ENCODE measurements around the gene ATAD3B.

The ATAD3B gene

DNA sequence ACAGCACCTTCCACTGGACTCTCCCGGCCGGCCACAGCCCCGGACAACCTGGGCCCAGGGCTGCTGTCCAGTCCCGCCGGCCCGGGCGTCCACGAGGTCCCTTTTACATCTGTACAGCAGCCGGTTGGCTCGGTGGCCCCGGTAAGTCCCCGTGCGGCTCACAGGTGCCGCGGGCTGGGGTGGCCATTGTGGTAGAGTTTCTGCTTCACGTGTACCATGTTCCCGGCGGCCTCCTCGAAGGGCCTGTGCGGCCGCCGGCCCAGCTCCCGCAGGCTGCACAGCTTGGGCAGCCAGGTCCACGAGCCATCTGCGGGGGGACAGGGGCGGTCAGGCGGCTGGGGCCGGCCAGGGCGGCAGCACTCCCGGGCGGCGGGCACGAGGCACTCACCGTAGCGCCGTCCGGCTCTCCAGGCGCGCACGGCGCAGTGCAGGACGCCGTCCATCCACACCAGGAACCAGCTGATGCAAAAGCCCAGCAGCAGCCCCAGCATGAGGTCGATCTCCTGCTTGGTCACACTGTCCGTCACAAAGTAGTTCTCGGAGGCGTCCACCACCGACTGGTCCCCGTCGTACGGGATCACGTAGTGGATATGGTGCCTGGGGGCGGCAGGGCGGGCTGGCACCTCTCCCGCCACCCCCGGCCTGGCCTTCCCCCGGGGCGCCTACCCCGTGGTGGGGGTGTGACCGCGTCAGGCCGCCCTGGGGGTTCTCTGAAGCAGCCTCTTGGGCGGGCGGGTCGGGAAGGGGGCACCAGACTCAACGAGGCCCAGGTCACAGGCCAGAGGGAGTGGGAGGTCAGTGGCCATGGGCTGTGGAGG lies 63.8 kb downstream of the ATAD3B start:
- DNase-seq (ENCODE audit: low spot score), result no peak

GRCh38 chr1:1536019-1536937 lies 64.7 kb downstream of the ATAD3B start:
- no peak for DNase-seq (ENCODE audit: low spot score)

DNA sequence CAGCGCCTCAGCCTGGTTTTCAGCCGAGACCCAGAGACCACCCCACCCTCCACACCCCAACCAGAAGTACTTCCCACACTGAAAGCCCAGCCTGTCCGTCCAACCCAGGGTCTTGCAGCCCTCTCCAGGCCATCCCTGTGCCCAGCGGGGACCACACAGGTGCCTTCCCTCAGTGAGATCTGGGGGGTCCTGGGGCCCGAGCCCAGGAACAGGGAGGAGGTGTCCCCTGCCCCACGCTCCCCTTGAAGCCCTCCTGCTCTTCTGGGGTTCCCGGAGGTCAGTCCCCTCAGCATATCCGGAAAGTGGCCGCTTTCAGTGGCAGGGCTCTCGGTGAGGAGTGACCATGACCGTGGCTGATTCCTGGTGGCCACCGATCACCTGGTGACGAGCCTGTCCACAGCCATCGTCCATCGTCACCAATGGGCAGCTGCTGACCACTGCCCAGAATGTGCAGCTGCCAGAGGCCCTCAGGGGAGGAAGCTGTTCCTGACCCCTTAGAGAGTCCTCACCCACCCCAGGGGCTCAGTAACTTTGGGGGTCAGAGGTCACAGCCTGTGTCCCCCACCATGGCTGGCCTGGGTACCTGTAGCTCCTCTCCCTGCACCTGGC lies 65.5 kb downstream of the ATAD3B start:
- no peak for DNase-seq (ENCODE audit: low spot score)

DNA sequence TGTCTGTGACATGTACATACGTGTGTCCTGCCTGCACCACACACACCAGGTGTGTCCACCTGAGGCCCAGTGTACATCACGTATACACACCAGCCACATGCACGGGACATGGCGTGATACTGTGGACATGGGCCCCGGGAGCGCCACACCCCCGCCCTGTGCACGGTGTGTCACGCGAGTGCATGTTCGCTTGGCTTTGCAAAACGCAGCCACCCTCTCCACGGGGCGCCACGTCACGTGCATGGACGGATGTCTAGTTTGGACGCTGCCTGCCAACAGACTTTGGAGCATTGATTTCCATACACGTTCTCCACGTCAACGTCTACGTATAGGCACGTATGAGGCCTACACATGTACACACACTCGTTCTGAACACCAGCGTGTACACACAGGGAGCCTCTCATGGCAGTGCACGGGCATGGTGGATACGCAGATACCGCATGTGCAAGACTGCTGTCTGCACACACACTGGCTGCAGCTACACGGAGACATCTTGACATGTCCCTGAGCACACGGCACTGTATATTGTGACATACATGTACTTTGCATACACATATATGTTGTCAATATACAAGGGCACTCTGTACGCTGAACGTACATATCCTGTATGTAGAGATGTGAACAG lies 66.2 kb downstream of the ATAD3B start:
- no peak for DNase-seq (ENCODE audit: low spot score)

- no peak for DNase-seq (ENCODE audit: low spot score)
Measured at GRCh38 chr1:1538334-1538733, 66.8 kb downstream of the ATAD3B start.

DNA sequence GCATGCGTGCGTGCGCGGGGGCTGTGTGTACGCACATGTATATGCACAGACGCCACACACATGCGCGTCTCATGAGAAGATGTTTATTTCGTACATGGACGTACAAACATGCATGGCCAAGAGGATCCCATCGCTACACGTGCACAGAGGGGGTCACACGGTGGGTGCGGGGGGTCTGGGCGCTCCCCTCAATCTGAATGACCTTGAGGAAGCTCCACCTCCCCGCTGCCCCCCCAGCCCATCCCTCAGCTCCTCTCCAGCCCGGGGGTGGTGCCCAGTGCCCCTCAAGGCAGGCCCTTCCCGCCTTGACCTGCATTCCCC lies 67.4 kb downstream of the ATAD3B start:
- DNase-seq (ENCODE audit: low spot score), result no peak

GRCh38 chr1:1539310-1540089 lies 67.9 kb downstream of the ATAD3B start:
- no peak for DNase-seq (ENCODE audit: low spot score)

DNA sequence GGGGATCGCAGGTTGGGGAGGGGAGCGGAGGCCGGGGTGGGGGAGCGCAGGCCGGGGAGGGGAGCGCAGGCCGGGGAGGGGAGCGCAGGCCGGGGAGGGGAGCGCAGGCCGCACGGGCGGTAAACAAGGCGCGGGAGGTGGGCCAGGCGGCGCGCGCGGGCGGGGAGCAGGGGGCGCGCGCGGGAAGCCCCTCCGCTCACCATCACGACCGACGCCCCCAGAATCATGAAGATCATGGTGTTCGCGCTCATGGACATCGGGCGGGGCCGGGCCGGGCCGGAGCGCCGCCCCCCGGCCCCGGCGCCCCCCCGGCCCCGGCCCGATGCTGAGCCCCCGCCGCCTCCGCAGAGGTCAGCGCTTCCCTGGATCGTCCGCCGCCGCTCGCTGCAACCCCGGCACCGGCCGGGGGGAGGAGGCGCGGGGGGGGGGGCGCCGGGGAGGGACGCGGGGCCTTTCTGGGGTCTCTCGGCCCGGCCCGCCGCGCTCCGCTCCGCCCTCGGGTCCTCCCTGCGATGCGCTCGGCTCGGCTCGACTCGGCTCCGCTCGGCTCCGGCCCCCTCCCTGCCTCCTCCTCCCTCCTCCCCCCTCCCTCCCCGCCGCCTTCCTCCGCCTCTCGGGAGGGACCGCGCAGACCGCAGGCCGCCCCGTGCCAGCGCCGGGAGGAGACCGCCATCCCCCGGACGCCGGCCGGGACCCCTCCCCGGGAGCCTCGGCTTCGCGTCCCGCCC lies 68.7 kb downstream of the ATAD3B start, which contains the start of gene TMEM240:
Gene TMEM240 (minus strand): TSS at position 535 of the 728 bp plus-strand sequence. CDS start 278 bp downstream, at position 257.
- DNase-seq (ENCODE audit: low spot score), result no peak

DNA sequence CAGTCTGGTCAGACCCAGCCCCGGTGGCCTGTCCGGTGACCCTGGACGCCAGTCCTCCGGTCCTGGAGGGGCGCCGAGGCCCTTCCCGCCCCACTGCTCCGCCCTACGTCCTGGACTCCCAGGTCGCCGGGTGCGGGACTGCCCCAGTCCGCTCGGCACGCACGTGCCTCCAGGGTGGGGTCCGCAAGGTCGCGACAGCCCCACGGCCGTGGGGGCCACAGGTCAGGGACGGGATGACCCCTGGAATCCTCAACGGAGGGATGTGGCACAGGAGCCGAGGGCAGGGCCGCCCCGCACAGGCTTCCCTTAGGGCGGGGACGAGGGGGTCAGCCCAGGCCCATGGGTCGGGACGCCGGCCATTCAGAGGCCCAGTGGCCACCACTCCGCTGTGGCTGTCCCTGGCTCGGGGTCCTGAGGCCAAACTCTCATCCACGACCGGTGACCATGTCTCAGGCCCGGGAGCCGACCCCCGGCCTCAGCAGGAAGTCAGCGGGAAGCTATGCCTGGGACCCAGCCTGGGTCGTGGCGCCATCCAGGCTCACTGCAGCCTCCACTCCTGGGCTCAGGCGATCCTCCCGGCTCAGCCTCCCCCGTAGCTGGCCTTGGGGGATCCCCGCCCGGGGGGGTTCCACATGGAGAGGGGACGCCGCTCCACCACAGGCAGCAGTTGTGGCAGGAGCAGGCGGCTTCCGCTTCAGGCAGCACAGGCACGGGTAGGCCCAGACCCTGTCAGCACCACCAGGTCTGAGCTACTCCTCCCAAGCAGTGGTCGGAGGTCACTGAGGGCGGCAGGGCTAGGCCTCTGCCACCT lies 69.5 kb downstream of the ATAD3B start:
- no peak for DNase-seq (ENCODE audit: low spot score)

DNA sequence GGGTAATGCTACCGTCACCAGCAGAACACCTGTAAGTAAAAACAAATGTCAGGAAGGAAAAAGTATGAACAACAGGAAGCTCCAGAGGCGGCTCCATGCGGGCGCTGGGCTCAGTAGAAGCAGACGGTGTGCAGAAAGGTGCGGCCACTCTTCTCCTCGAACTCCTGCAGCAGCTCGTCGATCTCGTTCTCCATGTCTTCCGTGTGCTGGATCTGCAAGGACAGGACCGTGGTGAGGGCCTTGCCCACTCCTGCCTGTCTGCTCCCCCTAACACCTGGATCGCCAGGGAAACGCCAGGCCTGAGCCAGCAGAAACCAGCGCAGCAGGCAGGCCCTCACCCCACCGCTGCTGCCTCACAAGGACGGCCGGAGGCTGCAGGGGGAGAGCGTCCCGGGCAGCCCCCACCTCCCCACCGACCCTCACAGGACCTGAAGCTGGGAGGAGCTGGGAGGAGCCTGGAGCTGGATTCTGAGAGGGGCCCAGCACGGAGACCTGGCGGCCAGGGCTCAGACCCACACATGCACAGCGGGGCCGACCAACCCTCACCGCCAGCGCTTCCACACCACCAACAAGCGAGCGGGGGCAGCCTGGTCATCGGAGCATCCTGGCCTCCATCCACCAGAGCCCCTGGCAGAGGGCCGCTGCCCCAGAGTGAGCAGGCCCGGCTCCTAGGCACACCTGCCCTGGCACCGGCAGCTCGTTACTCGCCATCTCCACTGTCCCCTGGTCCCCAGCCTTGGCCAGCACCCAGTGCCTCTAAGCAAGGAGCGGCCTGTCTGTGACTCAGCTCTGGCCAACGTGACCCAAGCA lies 70.6 kb downstream of the ATAD3B start:
- no peak for DNase-seq (ENCODE audit: low spot score)

DNA sequence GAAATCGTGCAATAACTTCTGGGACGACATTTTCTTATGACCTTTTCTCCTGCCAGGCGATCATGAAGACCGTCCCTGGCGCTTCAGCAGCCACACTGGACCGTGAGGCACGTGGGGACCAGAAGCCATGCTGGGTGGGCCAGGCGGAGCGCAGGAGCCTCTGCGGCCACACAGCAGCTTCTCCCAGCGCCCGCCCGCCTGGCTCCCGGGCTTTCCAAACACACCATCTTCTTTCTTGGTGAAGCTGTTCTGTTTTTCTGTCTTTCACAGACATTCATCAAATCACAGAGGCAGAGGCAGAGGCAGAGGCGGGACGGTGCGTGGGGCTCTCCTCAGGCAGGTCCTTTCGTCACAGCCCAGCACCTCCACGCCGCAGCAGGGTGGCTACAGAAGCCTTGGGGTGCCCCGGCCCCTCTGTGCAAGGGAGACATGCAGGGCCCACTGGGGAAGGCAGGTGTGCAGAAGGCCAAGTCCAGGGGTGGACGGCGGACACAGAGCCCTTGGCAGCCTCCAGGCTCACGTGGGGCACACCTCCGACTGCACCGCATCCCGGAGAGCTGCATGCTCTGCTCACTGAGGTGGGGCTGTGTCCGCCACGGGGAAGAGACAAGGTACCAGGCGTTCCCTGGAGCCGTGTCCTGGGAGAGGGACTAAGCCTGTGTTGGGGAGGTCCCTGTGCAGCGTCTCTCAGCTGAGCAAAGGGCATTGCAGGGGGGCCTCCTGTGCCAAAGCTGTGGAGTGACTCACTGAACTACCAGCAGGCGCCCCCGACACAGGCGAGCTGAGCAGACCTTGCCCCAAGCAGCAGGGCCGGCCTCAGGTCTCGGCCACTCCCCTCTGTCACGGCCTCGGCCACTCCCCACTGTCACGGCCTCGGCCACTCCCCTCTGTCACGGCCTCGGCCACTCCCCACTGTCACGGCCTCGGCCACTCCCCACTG lies 71.5 kb downstream of the ATAD3B start:
- DNase-seq (ENCODE audit: low spot score), result no peak

GRCh38 chr1:1543706-1544099 lies 72.1 kb downstream of the ATAD3B start:
- DNase-seq (ENCODE audit: low spot score), result no peak

DNA sequence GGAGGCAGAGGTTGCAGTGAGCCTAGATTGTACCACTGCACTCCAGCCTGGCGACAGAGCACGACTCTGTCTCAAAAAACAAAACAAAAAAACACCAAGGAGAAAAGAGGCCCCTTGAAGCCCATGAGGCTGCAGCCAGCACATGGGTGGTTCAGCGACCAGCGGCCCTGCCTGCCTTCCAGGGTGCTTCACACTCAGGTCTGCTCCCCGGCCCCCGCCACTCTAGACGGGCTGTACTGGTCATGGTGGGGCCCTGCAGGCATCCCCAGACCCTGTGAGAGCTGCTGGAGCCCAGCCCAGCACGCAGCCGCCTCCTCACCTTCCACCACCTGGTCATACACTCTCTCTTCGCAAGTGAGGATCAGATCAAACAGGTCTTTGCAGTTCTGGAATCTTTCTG lies 73.0 kb downstream of the ATAD3B start:
- DNase-seq (ENCODE audit: low spot score), result no peak

All from kidney capillary endothelial cell (primary cell).